HEK293 (cell line): ENCODE results near the gene SLFN12L.
A peak's percentile ranks its signal among the peaks of the same experiment; 100 is the strongest.

Source experiments
- CTCF ChIA-PET: fragments of 350-600 bp; formaldehyde crosslinking; extraction: SDS; loops from one replicate; lab custom pipeline; 2021; ENCODE audit warnings: antibody characterized with exemption; lab: Yijun Ruan, JAX
- POLR2A ChIA-PET: fragments of 300-600 bp; formaldehyde crosslinking; extraction: SDS; loops from one replicate; lab custom pipeline; 2020; ENCODE audit warnings: antibody characterized with exemption, inconsistent platforms; lab: Yijun Ruan, JAX
- H3K27ac ChIP-seq: fragments of 200-500 bp; sonication (Bioruptor generic); 2 replicates; pipeline ENCODE4 v1.5.1; 2014; ENCODE audit warnings: low read depth, low read length, control low read depth, inconsistent platforms; ENCODE audit errors: extremely low read depth
- H3K36me3 ChIP-seq, 2 experiments: fragments of 200-500 bp in 1 of 2; sonication (Bioruptor generic) in 1 of 2; 1 replicate in 1 of 2; 2 replicates in 1 of 2; pipeline ENCODE4 v1.5.1; 2014 to 2017; ENCODE audit warnings: inconsistent platforms in 2 of 2, low read length in 2 of 2; ENCODE audit not compliant: control insufficient read depth in 2 of 2, insufficient read depth in 1 of 2
- H3K4me1 ChIP-seq: fragments of 200-500 bp; sonication (Bioruptor generic); 2 replicates; pipeline ENCODE4 v1.5.1; 2014; ENCODE audit warnings: mild to moderate bottlenecking, low read length, inconsistent platforms; ENCODE audit not compliant: control insufficient read depth, insufficient read depth
- H3K4me3 ChIP-seq: 2 replicates; pipeline ENCODE4 v1.5.1; 2011; ENCODE audit warnings: low read depth, mild to moderate bottlenecking, control low read depth, low read length, moderate library complexity
- H3K9me3 ChIP-seq: fragments of 200-500 bp; sonication (Bioruptor generic); 2 replicates; pipeline ENCODE4 v1.5.1; 2014; ENCODE audit warnings: low read depth, low read length, inconsistent platforms; ENCODE audit not compliant: control insufficient read depth, insufficient read depth
- GLI4 ChIP-seq: fragments of 450-650 bp; formaldehyde crosslinking; IDR thresholded peaks from 2 replicates; pipeline ENCODE4 v1.5.1; 2016; ENCODE audit warnings: missing biosample characterization, missing genetic modification characterization
- KLF1 ChIP-seq: fragments of 450-650 bp; formaldehyde crosslinking; IDR thresholded peaks from 2 replicates; pipeline ENCODE4 v1.5.1; 2016; ENCODE audit warnings: missing biosample characterization, missing genetic modification characterization
- MYNN ChIP-seq: fragments of 450-650 bp; formaldehyde crosslinking; IDR thresholded peaks from 2 replicates; pipeline ENCODE4 v1.5.1; 2016; ENCODE audit warnings: missing biosample characterization, missing genetic modification characterization, borderline replicate concordance
- TRIM28 ChIP-seq: IDR thresholded peaks from 2 replicates; pipeline ENCODE4 v1.6.1; 2011; ENCODE audit warnings: low read length, control low read depth, borderline replicate concordance
- ZBTB7A ChIP-seq: fragments of 450-650 bp; formaldehyde crosslinking; IDR thresholded peaks from 2 replicates; pipeline ENCODE4 v1.5.1; 2016; ENCODE audit warnings: low read depth, missing biosample characterization, missing genetic modification characterization
- ZFP3 ChIP-seq: fragments of 450-650 bp; formaldehyde crosslinking; IDR thresholded peaks from 2 replicates; pipeline ENCODE4 v1.5.1; 2016; ENCODE audit warnings: low read depth, missing biosample characterization, missing genetic modification characterization
- ZNF10 ChIP-seq: fragments of 450-650 bp; formaldehyde crosslinking; IDR thresholded peaks from 2 replicates; pipeline ENCODE4 v1.5.1; 2017; ENCODE audit warnings: missing biosample characterization, missing genetic modification characterization
- ZNF146 ChIP-seq: fragments of 450-650 bp; formaldehyde crosslinking; IDR thresholded peaks from 2 replicates; pipeline ENCODE4 v1.5.1; 2016; ENCODE audit warnings: missing biosample characterization, missing genetic modification characterization
- ZNF221 ChIP-seq: fragments of 450-650 bp; formaldehyde crosslinking; IDR thresholded peaks from 2 replicates; pipeline ENCODE4 v1.5.1; 2017; ENCODE audit warnings: missing biosample characterization, missing genetic modification characterization, borderline replicate concordance
- ZNF266 ChIP-seq: fragments of 450-650 bp; formaldehyde crosslinking; IDR thresholded peaks from 2 replicates; pipeline ENCODE4 v1.5.1; 2016; ENCODE audit warnings: missing biosample characterization, missing genetic modification characterization, low read depth
- ZNF292 ChIP-seq: fragments of 450-650 bp; formaldehyde crosslinking; IDR thresholded peaks from 2 replicates; pipeline ENCODE4 v1.5.1; 2016; ENCODE audit warnings: low read depth, missing biosample characterization, missing genetic modification characterization, borderline replicate concordance
- ZNF335 ChIP-seq: fragments of 450-650 bp; formaldehyde crosslinking; conservative IDR thresholded peaks from 2 replicates; pipeline ENCODE4 v1.5.1; 2016; ENCODE audit warnings: missing biosample characterization, missing genetic modification characterization
- ZNF362 ChIP-seq: fragments of 450-650 bp; formaldehyde crosslinking; IDR thresholded peaks from 2 replicates; pipeline ENCODE4 v1.5.1; 2016; ENCODE audit warnings: missing biosample characterization, missing genetic modification characterization
- ZNF510 ChIP-seq: fragments of 450-650 bp; formaldehyde crosslinking; IDR thresholded peaks from 2 replicates; pipeline ENCODE4 v1.5.1; 2018; ENCODE audit warnings: mild to moderate bottlenecking, missing genetic modification characterization, missing biosample characterization; ENCODE audit not compliant: insufficient replicate concordance
- ZNF518A ChIP-seq: fragments of 450-650 bp; formaldehyde crosslinking; conservative IDR thresholded peaks from 2 replicates; pipeline ENCODE4 v1.5.1; 2016; ENCODE audit warnings: low read depth, missing biosample characterization, missing genetic modification characterization
- ZNF521 ChIP-seq: fragments of 450-650 bp; formaldehyde crosslinking; IDR thresholded peaks from 2 replicates; pipeline ENCODE4 v1.5.1; 2017; ENCODE audit warnings: missing biosample characterization, mild to moderate bottlenecking, missing genetic modification characterization
- ZNF621 ChIP-seq: fragments of 450-650 bp; formaldehyde crosslinking; IDR thresholded peaks from 2 replicates; pipeline ENCODE4 v1.5.1; 2017; ENCODE audit warnings: missing biosample characterization, missing genetic modification characterization
- ZNF629 ChIP-seq: fragments of 450-650 bp; formaldehyde crosslinking; IDR thresholded peaks from 2 replicates; pipeline ENCODE4 v1.5.1; 2017; ENCODE audit warnings: missing biosample characterization, missing genetic modification characterization
- ZNF776 ChIP-seq: fragments of 450-650 bp; formaldehyde crosslinking; IDR thresholded peaks from 2 replicates; pipeline ENCODE4 v1.5.0; 2017; ENCODE audit warnings: missing biosample characterization, missing genetic modification characterization, borderline replicate concordance
- TF ChIP-seq, protein P1 (sequence below): fragments of 450-650 bp; formaldehyde crosslinking; IDR thresholded peaks from 2 replicates; pipeline ENCODE4 v1.5.1; 2017; ENCODE audit warnings: missing biosample characterization, mild to moderate bottlenecking, missing genetic modification characterization, moderate library complexity
- TF ChIP-seq, protein P2 (sequence below): fragments of 450-650 bp; formaldehyde crosslinking; IDR thresholded peaks from 2 replicates; pipeline ENCODE4 v1.5.1; 2016; ENCODE audit warnings: missing biosample characterization, missing genetic modification characterization

Gene SLFN12L

DNA sequence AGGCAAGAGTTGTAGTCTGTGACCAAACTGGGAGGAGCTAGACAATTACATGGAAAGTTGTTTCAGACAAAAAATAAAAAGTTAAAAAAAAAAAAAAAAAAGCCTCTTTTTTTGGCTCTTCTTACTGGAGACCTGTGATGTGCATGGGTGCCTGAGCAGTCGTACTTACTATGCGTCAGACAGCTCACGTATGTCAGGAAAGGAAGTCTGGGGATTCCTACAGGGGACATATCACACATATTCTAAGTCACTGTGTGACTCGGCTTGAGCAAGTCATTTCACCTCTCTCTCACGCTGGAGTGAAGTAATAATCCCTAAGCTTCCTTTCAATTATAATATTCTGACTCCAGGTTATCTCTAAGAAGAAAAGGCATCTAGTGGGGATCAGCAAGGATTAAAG lies 17.2 kb upstream of the SLFN12L start:
- no peaks in the 10 kb centered on the region for H3K4me1 ChIP-seq
- TF ChIP-seq ZNF621 (tag by site-specific recombination) (no peak), ZNF776 (no peak), ZNF362 (0 out of 2 replicates have a peak, but pooled peaks have one; percentile 28), MYNN (no peak)
- no peak overlapping the region for H3K27ac ChIP-seq
- no peaks in the 10 kb centered on the region for H3K9me3 ChIP-seq
- CTCF ChIA-PET, result interaction anchor here (0.6 to 2.0 kb wide), 6 partner anchors 15 to 394 kb away, joined by 3 to 9 read pairs (median 4); no protein-coding TSS in a partner anchor
- no peaks in the 10 kb centered on the region for H3K36me3 ChIP-seq
- POLR2A ChIA-PET, result interaction anchor here (0.6 to 0.7 kb wide), 2 partner anchors 58 to 312 kb away, joined by 3 to 4 read pairs; partner anchors contain the start of gene SLFN5
- no peak overlapping the region for H3K4me3 ChIP-seq

- Histone ChIP-seq H3K36me3 (no peaks in the 10 kb centered on the region), H3K27ac (no peak overlapping the region), H3K9me3 (no peaks in the 10 kb centered on the region), H3K4me1 (no peaks in the 10 kb centered on the region), H3K4me3 (no peak overlapping the region)
- CTCF ChIA-PET, result interaction anchor here (0.7 to 7.3 kb wide), 7 partner anchors 15 to 241 kb away, joined by 3 to 49 read pairs (median 5); partner anchors contain the start of gene SLFN12L
- POLR2A ChIA-PET, result interaction anchor here (1.4 kb wide), 1 partner anchor 15 kb away, joined by 5 read pairs; no protein-coding TSS in a partner anchor
- no peak for TF ChIP-seq ZFP3
- no peak for TF ChIP-seq ZNF10 (tag by site-specific recombination)
- no peak for TF ChIP-seq ZNF146 (tag by site-specific recombination)
- no peak for TF ChIP-seq ZNF629
These were observed 15.8 kb upstream of the SLFN12L start for GRCh38 chr17:35553310-35553709.

DNA sequence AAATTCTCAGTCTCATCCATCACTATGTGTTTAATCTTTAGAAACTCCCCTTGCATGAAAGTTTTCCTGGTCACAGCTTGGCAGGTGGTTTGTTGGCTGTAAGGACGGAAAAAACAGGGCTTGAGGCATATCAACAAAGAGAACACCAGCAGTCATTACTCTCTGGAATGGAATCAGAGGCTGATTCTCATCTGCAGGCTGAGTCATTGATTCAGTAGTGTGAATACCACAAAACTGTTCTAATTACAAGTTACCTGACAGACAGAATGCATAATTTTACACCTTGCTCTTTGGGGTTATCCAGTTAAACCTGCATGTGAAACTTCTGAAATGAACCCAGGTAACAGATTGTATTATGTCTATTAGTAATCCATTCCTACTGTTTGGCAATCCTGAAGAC lies 11.5 kb upstream of the SLFN12L start:
- H3K4me1 ChIP-seq, result no peaks in the 10 kb centered on the region
- POLR2A ChIA-PET, result no interaction called here
- no peak overlapping the region for H3K4me3 ChIP-seq
- no peaks in the 10 kb centered on the region for H3K36me3 ChIP-seq
- no peaks in the 10 kb centered on the region for H3K9me3 ChIP-seq
- no peak overlapping the region for H3K27ac ChIP-seq
- TF ChIP-seq ZNF266 (tag by site-specific recombination), result no peak
- TF ChIP-seq ZNF292 (tag by site-specific recombination), result no peak
- TF ChIP-seq, protein P1, sequence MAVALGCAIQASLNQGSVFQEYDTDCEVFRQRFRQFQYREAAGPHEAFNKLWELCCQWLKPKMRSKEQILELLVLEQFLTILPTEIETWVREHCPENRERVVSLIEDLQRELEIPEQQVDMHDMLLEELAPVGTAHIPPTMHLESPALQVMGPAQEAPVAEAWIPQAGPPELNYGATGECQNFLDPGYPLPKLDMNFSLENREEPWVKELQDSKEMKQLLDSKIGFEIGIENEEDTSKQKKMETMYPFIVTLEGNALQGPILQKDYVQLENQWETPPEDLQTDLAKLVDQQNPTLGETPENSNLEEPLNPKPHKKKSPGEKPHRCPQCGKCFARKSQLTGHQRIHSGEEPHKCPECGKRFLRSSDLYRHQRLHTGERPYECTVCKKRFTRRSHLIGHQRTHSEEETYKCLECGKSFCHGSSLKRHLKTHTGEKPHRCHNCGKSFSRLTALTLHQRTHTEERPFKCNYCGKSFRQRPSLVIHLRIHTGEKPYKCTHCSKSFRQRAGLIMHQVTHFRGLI (tag by site-specific recombination), result no peak
- TF ChIP-seq ZNF335 (tag by site-specific recombination), result no peak
- TF ChIP-seq, protein P2, sequence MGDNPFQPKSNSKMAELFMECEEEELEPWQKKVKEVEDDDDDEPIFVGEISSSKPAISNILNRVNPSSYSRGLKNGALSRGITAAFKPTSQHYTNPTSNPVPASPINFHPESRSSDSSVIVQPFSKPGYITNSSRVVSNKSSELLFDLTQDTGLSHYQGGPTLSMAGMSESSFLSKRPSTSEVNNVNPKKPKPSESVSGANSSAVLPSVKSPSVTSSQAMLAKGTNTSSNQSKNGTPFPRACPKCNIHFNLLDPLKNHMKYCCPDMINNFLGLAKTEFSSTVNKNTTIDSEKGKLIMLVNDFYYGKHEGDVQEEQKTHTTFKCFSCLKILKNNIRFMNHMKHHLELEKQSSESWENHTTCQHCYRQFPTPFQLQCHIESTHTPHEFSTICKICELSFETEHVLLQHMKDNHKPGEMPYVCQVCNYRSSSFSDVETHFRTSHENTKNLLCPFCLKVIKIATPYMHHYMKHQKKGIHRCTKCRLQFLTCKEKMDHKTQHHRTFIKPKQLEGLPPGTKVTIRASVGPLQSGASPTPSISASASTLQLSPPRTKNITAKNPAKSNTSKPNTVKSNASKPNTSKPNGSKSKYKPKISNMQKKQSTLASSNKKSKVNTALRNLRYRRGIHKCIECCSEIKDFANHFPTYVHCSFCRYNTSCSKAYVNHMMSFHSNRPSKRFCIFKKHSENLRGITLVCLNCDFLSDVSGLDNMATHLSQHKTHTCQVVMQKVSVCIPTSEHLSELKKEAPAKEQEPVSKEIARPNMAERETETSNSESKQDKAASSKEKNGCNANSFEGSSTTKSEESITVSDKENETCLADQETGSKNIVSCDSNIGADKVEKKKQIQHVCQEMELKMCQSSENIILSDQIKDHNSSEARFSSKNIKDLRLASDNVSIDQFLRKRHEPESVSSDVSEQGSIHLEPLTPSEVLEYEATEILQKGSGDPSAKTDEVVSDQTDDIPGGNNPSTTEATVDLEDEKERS (tag by site-specific recombination), result no peak
- no peak for TF ChIP-seq KLF1 (tag by site-specific recombination)
- no peak for TF ChIP-seq ZNF521 (tag by site-specific recombination)
- no peak for TF ChIP-seq ZNF510 (tag by site-specific recombination)
- TF ChIP-seq TRIM28, result no peak
- TF ChIP-seq ZBTB7A (tag by site-specific recombination), result no peak
- no peak for TF ChIP-seq ZNF518A (tag by site-specific recombination)
- no peak for TF ChIP-seq GLI4 (tag by site-specific recombination)
- no peak for TF ChIP-seq ZNF221
- CTCF ChIA-PET, result interaction anchor here (1.0 to 7.3 kb wide), 2 partner anchors 11 to 405 kb away, joined by 3 to 49 read pairs; partner anchors contain the start of gene SLFN12L
